ENCODE results near the gene GNPAT.

GNPAT gene

GRCh38 chr1:231240883-231241735, at the start of gene GNPAT:
Gene GNPAT (plus strand): TSS chr1:231241212. CDS start chr1:231241379, 167 bp downstream.
- in situ Hi-C loops (cut with MboI; ENCODE audit: low sequenced_read_pairs) = no loop called here

GRCh38 chr1:231192620-231193163, 48.3 kb upstream of the GNPAT start:
- in situ Hi-C loops (cut with MboI; ENCODE audit: low sequenced_read_pairs) = no loop called here

GRCh38 chr1:231193710-231194340, 47.2 kb upstream of the GNPAT start:
- in situ Hi-C loops (cut with MboI; ENCODE audit: low sequenced_read_pairs) = no loop called here

GRCh38 chr1:231194476-231194842, 46.6 kb upstream of the GNPAT start:
- in situ Hi-C loops (cut with MboI; ENCODE audit: low sequenced_read_pairs) = no loop called here

GRCh38 chr1:231194843-231195516, 46.0 kb upstream of the GNPAT start:
- in situ Hi-C loops (cut with MboI; ENCODE audit: low sequenced_read_pairs) = no loop called here

DNA sequence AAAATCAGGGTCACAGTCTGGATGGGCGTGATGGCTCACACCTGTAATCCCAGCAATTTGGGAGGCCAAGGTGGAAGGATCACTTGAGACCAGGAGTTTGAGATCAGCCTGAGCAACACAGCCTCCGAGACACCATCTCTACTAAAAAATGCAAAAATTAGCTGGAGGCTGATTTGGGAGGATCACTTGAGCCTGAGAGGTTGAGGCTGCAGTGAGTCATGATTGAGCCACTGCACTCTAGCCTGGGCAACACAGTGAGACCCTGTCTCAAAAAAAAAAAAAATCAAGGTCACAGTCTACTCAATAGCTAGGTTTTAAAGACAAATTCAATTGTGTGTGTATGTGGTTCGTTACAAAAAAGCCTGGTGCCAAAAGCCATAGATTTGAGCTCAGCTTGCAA, 44.7 kb upstream of the GNPAT start:
- in situ Hi-C loops (cut with MboI; ENCODE audit: low sequenced_read_pairs) = no loop called here

GRCh38 chr1:231196728-231197127, 44.3 kb upstream of the GNPAT start:
- in situ Hi-C loops (cut with MboI; ENCODE audit: low sequenced_read_pairs) = no loop called here

- in situ Hi-C loops (cut with MboI; ENCODE audit: low sequenced_read_pairs) = no loop called here
These were observed 41.1 kb upstream of the GNPAT start for GRCh38 chr1:231199868-231200267.

GRCh38 chr1:231200388-231201031, 40.5 kb upstream of the GNPAT start:
- in situ Hi-C loops (cut with MboI; ENCODE audit: low sequenced_read_pairs) = no loop called here

GRCh38 chr1:231201375-231201978, 39.5 kb upstream of the GNPAT start:
- in situ Hi-C loops (cut with MboI; ENCODE audit: low sequenced_read_pairs) = no loop called here

DNA sequence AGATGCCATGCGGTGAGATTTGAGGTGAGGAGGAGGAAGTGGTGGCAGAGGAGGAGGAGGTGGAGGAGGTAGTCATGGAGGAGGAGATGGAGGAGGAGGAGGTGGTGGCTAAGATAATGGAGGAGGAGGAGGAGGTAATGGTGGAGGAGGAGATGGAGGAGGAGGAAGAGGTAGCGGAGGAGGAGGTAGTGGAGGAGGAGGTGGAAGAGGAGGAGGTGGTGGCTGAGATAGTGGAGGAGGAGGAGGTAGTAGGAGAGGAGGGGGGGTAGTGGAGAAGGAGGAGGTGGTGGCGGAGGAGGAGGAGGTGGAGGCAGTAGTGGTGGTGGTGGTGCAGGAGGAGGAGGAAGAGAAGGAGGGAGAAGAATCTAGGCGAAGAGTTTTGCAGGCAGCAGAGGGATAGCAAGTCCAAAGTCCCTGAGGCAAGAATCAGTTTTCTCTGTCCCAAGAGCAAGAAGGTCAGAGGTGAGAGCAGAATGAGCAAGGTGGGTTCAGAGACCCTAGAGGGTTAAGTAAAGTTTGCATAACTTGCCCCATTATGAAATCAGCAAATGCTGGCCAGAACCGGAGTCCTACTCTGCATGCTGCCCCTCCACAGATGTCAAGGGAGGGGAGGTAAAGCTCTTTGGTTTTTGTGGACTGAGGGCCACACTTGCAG, 38.9 kb upstream of the GNPAT start:
- in situ Hi-C loops (cut with MboI; ENCODE audit: low sequenced_read_pairs) = no loop called here

GRCh38 chr1:231203259-231204057, 37.6 kb upstream of the GNPAT start:
- in situ Hi-C loops (cut with MboI; ENCODE audit: low sequenced_read_pairs) = no loop called here

GRCh38 chr1:231206856-231207255, 34.2 kb upstream of the GNPAT start:
- in situ Hi-C loops (cut with MboI; ENCODE audit: low sequenced_read_pairs) = no loop called here

DNA sequence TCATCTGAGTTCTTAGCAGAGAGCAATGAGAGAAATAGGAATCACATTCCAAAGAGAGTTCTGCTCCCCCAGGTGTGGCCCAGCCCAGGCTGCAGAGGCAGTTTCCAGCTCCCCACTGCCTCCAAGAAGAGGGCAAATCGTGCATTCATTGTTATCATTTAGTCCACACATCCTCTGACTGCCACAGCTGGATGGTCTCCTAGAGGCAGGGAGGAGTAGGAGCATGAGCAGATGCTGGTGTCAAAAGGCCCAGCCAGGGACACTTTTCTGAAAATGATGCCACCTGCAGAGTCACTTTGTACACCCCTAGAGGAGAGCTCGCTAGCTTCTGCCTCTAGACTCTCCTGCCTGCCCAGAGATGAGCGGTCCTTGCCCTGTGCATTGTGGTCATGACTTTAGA, 33.6 kb upstream of the GNPAT start:
- in situ Hi-C loops (cut with MboI; ENCODE audit: low sequenced_read_pairs) = no loop called here

GRCh38 chr1:231208980-231209379, 32.0 kb upstream of the GNPAT start:
- in situ Hi-C loops (cut with MboI; ENCODE audit: low sequenced_read_pairs) = no loop called here

GRCh38 chr1:231209531-231209930, 31.5 kb upstream of the GNPAT start:
- in situ Hi-C loops (cut with MboI; ENCODE audit: low sequenced_read_pairs) = no loop called here

GRCh38 chr1:231210126-231210525, 30.9 kb upstream of the GNPAT start:
- in situ Hi-C loops (cut with MboI; ENCODE audit: low sequenced_read_pairs) = no loop called here

DNA sequence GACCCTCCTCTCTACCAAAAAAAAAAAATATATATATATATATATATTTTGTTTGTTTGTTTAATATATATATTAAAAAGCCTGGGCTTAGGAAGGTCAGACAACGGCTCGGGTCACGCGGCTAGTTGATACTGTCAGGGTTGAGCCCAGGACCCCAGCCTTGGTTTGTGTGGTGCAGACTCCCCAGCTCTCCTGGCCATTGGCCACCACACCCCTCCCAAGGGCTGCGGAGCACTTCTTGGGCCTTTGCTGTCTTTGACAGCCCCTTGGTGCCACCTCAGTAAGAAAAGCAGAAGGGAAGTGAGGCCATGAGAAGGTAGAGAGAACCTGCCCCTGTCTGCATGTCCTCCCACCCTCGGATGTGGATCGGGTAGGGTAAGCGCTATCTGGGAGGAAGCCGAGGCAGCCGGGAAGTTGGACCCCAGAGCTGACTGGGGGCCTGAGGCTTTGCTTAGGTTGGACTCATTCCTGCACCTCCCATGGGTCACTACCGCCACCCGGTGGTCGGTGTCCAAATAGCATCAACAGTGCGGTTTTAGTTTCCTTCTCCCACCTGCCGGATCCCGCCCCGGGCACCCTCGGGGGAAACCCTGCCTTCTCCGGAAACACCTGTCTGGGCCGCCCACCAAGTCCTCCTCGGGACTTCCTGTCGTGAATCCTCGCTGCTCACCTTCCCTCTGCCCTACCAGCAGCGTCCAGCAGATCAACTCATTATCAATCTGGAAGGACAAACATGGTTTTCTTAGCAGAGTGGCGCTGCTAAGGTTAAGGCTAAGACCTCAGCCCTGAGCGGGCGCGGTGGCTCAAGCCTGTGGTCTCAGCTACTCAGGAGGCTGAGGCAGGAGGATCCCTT, 29.8 kb upstream of the GNPAT start:
- in situ Hi-C loops (cut with MboI; ENCODE audit: low sequenced_read_pairs) = no loop called here

All from hTERT RPE-1 (cell line).